ENCODE data around the gene OR9Q1. TPM values are rescaled to one million over a fixed set of nuclear protein-coding genes. Genes with fewer than 3 reads are reported as not detected.

OR9Q1 gene
- total and polyA plus RNA-seq, 2 experiments from 2014 or later: not detected

DNA sequence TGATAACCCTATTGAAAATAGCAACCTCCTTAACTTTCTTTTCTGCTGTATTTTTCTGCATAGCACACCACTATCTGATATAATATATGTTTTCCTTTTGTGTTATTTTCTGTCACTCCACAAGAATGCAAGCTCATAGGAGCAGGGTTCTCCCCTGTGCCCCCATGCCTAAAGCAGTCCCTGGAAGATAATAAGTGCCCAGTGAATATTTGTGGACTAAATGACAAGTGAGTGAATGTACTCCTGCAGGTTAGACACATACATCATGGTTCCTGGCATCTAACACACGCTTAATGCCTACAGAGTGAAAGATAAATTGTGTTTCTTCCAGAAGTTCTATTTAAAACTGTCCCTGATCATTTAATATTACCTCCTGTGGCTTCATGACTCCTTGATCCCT is 141.3 kb downstream of the OR9Q1 start:
- Histone ChIP-seq H3K79me2 (replicated peaks; ENCODE audit: insufficient read depth) (no peaks in the 10 kb centered on the region), H3K4me1 (ENCODE audit: insufficient read depth) (no peaks in the 10 kb centered on the region), H3K4me3 (no peak overlapping the region), H3K27ac (ENCODE audit: low read depth) (no peak overlapping the region), H3K9me2 (ENCODE audit: insufficient read depth) (peaks cover 9% of the 10 kb centered on the region; the same call in 1 of the 2 replicates), H3K36me3 (ENCODE audit: insufficient read depth) (no peaks in the 10 kb centered on the region), H3K4me2 (no peak overlapping the region), H4K20me1 (replicated peaks; ENCODE audit: insufficient read depth) (no peaks in the 10 kb centered on the region), H3F3A (replicated peaks; ENCODE audit: low read depth) (no peaks in the 10 kb centered on the region), H2AFZ (peak overlapping the region; percentile 33; the same call in 1 of the 2 replicates), H3K27me3 (ENCODE audit: insufficient read depth) (no peaks in the 10 kb centered on the region)
- Mint-ChIP-seq H3K27ac (no peak overlapping the region), H3K9me3 (no peaks in the 10 kb centered on the region), H3K36me3 (ENCODE audit: low read depth) (no peaks in the 10 kb centered on the region), H3K4me1 (peaks cover 3% of the 10 kb centered on the region; the same call in 2 of the 3 replicates), H3K27me3 (ENCODE audit: insufficient read depth, low read depth, poor library complexity) (peaks cover 4% of the 10 kb centered on the region), H3K4me3 (no peak overlapping the region)
- no peak for ATAC-seq
- no peak for DNase-seq (ENCODE audit: low spot score)
- TF ChIP-seq STAT1 (IDR thresholded peaks at IDR 0.05; ENCODE audit: unreplicated experiment) (no peak), ZNF331 (CRISPR knock-in tag; IDR thresholded peaks at IDR 0.05; ENCODE audit: low read depth) (no peak), EZH2phosphoT487 (IDR thresholded peaks at IDR 0.05; ENCODE audit: unreplicated experiment) (no peak), POLR2AphosphoS5 (IDR thresholded peaks at IDR 0.05; ENCODE audit: low read depth) (no peak), ZNF114 (CRISPR knock-in tag; IDR thresholded peaks at IDR 0.05) (no peak), NANOG (IDR thresholded peaks at IDR 0.05; ENCODE audit: borderline replicate concordance) (no peak), EZH2 (IDR thresholded peaks at IDR 0.05; ENCODE audit: low read depth, unreplicated experiment) (no peak)
- TF ChIP-seq, protein P1, sequence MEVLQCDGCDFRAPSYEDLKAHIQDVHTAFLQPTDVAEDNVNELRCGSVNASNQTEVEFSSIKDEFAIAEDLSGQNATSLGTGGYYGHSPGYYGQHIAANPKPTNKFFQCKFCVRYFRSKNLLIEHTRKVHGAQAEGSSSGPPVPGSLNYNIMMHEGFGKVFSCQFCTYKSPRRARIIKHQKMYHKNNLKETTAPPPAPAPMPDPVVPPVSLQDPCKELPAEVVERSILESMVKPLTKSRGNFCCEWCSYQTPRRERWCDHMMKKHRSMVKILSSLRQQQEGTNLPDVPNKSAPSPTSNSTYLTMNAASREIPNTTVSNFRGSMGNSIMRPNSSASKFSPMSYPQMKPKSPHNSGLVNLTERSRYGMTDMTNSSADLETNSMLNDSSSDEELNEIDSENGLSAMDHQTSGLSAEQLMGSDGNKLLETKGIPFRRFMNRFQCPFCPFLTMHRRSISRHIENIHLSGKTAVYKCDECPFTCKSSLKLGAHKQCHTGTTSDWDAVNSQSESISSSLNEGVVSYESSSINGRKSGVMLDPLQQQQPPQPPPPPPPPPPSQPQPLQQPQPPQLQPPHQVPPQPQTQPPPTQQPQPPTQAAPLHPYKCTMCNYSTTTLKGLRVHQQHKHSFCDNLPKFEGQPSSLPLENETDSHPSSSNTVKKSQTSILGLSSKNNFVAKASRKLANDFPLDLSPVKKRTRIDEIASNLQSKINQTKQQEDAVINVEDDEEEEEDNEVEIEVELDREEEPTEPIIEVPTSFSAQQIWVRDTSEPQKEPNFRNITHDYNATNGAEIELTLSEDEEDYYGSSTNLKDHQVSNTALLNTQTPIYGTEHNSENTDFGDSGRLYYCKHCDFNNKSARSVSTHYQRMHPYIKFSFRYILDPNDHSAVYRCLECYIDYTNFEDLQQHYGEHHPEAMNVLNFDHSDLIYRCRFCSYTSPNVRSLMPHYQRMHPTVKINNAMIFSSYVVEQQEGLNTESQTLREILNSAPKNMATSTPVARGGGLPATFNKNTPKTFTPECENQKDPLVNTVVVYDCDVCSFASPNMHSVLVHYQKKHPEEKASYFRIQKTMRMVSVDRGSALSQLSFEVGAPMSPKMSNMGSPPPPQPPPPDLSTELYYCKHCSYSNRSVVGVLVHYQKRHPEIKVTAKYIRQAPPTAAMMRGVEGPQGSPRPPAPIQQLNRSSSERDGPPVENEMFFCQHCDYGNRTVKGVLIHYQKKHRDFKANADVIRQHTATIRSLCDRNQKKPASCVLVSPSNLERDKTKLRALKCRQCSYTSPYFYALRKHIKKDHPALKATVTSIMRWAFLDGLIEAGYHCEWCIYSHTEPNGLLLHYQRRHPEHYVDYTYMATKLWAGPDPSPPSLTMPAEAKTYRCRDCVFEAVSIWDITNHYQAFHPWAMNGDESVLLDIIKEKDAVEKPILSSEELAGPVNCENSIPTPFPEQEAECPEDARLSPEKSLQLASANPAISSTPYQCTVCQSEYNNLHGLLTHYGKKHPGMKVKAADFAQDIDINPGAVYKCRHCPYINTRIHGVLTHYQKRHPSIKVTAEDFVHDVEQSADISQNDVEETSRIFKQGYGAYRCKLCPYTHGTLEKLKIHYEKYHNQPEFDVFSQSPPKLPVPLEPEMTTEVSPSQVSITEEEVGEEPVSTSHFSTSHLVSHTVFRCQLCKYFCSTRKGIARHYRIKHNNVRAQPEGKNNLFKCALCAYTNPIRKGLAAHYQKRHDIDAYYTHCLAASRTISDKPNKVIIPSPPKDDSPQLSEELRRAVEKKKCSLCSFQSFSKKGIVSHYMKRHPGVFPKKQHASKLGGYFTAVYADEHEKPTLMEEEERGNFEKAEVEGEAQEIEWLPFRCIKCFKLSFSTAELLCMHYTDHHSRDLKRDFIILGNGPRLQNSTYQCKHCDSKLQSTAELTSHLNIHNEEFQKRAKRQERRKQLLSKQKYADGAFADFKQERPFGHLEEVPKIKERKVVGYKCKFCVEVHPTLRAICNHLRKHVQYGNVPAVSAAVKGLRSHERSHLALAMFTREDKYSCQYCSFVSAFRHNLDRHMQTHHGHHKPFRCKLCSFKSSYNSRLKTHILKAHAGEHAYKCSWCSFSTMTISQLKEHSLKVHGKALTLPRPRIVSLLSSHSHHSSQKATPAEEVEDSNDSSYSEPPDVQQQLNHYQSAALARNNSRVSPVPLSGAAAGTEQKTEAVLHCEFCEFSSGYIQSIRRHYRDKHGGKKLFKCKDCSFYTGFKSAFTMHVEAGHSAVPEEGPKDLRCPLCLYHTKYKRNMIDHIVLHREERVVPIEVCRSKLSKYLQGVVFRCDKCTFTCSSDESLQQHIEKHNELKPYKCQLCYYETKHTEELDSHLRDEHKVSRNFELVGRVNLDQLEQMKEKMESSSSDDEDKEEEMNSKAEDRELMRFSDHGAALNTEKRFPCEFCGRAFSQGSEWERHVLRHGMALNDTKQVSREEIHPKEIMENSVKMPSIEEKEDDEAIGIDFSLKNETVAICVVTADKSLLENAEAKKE (CRISPR knock-in tag; IDR thresholded peaks at IDR 0.05): no peak
- TF ChIP-seq, protein P2, sequence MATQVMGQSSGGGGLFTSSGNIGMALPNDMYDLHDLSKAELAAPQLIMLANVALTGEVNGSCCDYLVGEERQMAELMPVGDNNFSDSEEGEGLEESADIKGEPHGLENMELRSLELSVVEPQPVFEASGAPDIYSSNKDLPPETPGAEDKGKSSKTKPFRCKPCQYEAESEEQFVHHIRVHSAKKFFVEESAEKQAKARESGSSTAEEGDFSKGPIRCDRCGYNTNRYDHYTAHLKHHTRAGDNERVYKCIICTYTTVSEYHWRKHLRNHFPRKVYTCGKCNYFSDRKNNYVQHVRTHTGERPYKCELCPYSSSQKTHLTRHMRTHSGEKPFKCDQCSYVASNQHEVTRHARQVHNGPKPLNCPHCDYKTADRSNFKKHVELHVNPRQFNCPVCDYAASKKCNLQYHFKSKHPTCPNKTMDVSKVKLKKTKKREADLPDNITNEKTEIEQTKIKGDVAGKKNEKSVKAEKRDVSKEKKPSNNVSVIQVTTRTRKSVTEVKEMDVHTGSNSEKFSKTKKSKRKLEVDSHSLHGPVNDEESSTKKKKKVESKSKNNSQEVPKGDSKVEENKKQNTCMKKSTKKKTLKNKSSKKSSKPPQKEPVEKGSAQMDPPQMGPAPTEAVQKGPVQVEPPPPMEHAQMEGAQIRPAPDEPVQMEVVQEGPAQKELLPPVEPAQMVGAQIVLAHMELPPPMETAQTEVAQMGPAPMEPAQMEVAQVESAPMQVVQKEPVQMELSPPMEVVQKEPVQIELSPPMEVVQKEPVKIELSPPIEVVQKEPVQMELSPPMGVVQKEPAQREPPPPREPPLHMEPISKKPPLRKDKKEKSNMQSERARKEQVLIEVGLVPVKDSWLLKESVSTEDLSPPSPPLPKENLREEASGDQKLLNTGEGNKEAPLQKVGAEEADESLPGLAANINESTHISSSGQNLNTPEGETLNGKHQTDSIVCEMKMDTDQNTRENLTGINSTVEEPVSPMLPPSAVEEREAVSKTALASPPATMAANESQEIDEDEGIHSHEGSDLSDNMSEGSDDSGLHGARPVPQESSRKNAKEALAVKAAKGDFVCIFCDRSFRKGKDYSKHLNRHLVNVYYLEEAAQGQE (IDR thresholded peaks at IDR 0.05; ENCODE audit: unreplicated experiment): no peak
- TF ChIP-seq, protein P3, sequence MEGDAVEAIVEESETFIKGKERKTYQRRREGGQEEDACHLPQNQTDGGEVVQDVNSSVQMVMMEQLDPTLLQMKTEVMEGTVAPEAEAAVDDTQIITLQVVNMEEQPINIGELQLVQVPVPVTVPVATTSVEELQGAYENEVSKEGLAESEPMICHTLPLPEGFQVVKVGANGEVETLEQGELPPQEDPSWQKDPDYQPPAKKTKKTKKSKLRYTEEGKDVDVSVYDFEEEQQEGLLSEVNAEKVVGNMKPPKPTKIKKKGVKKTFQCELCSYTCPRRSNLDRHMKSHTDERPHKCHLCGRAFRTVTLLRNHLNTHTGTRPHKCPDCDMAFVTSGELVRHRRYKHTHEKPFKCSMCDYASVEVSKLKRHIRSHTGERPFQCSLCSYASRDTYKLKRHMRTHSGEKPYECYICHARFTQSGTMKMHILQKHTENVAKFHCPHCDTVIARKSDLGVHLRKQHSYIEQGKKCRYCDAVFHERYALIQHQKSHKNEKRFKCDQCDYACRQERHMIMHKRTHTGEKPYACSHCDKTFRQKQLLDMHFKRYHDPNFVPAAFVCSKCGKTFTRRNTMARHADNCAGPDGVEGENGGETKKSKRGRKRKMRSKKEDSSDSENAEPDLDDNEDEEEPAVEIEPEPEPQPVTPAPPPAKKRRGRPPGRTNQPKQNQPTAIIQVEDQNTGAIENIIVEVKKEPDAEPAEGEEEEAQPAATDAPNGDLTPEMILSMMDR (conservative IDR thresholded peaks at IDR 0.05; ENCODE audit: low read depth in 2 of 2): no peak

Measured in GM23338 (cell line).